Measurements from ENCODE around the gene C2orf42. TPM values are rescaled to one million over a fixed set of nuclear protein-coding genes. Genes with fewer than 3 reads are reported as not detected.

The C2orf42 gene
- total and polyA plus RNA-seq, 2 donors from 2014 or later: 11.8 to 20.0 TPM

DNA sequence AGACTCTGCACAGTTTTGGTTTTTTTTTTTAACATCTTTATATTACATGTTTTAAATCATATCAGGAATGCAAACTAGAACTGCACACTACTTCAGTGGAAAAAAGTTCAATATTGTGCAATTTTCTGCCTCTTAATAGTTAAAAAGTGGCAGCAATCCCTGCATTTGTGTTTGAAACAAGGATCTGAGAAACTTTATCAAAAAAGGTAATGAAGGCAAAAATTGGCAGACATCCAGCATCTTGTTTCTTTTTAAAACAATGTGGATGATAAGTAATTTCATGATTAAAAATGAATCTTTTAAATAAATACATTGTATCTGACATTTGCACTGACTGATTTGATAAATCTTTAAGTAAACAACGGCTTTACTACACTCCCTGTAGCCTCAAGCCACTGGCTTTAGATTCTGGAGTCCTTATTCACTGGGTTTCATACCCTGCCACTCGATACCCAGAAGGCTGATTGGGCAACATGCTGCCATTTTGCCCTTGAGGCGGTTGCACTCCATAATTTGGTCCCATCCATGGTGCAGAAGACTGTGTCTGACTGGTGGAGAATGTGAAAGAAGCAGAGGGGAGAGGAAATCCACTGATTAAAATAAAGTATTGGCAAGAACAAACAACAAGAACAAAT lies 21.6 kb upstream of the C2orf42 start:
- intact Hi-C loops (cut with DNase I): no loop called here
- Histone ChIP-seq H3K4me3 (ENCODE audit: low read length in 3 of 3) (no peak overlapping the region), H3K9ac (ENCODE audit: low read length in 3 of 3) (no peak overlapping the region), H3K36me3 (ENCODE audit: control insufficient read depth in 2 of 3, insufficient read depth in 3 of 3, low read length in 3 of 3) (peaks cover 11 to 13% (median 11%) of the 10 kb centered on the region in 3 donors), H3K27ac (ENCODE audit: low read depth in 2 of 2, low read length in 2 of 2) (no peak overlapping the region), H3K4me1 (ENCODE audit: control insufficient read depth in 2 of 3, insufficient read depth in 2 of 3, low read depth in 1 of 3, low read length in 3 of 3) (no peaks in the 10 kb centered on the region), H3K27me3 (ENCODE audit: control insufficient read depth, insufficient read depth, low read length) (no peaks in the 10 kb centered on the region), H3K9me3 (ENCODE audit: control insufficient read depth in 2 of 3, insufficient read depth in 1 of 3, low read length in 3 of 3) (no peaks in the 10 kb centered on the region)
- no peak for FAIRE-seq
- DNase-seq: no peak
- TF ChIP-seq CTCF (IDR thresholded peaks at IDR 0.05; ENCODE audit: borderline replicate concordance, extremely low read depth, insufficient read depth): no peak

GRCh38 chr2:70211595-70211994 lies 20.8 kb upstream of the C2orf42 start:
- Histone ChIP-seq H3K27me3 (ENCODE audit: control insufficient read depth, insufficient read depth, low read length) (no peaks in the 10 kb centered on the region), H3K4me1 (ENCODE audit: control insufficient read depth in 2 of 3, insufficient read depth in 2 of 3, low read depth in 1 of 3, low read length in 3 of 3) (no peaks in the 10 kb centered on the region), H3K4me3 (ENCODE audit: low read length in 3 of 3) (no peak overlapping the region), H3K36me3 (ENCODE audit: control insufficient read depth in 2 of 3, insufficient read depth in 3 of 3, low read length in 3 of 3) (peaks cover 9 to 13% (median 11%) of the 10 kb centered on the region in 3 donors), H3K27ac (ENCODE audit: low read depth in 2 of 2, low read length in 2 of 2) (no peak overlapping the region), H3K9ac (ENCODE audit: low read length in 3 of 3) (no peak overlapping the region), H3K9me3 (ENCODE audit: control insufficient read depth in 2 of 3, insufficient read depth in 1 of 3, low read length in 3 of 3) (no peaks in the 10 kb centered on the region)
- intact Hi-C loops (cut with DNase I): no loop called here
- TF ChIP-seq CTCF (IDR thresholded peaks at IDR 0.05; ENCODE audit: borderline replicate concordance, extremely low read depth, insufficient read depth): no peak
- FAIRE-seq (no peak), DNase-seq (no peak)

- Histone ChIP-seq H3K9me3 (ENCODE audit: control insufficient read depth in 2 of 3, insufficient read depth in 1 of 3, low read length in 3 of 3) (no peaks in the 10 kb centered on the region), H3K36me3 (ENCODE audit: control insufficient read depth in 2 of 3, insufficient read depth in 3 of 3, low read length in 3 of 3) (peaks cover 0 to 3% (median 0%) of the 10 kb centered on the region in 3 donors), H3K9ac (ENCODE audit: low read length in 3 of 3) (no peak overlapping the region), H3K27me3 (ENCODE audit: control insufficient read depth, insufficient read depth, low read length) (no peaks in the 10 kb centered on the region), H3K4me1 (ENCODE audit: control insufficient read depth in 2 of 3, insufficient read depth in 2 of 3, low read depth in 1 of 3, low read length in 3 of 3) (no peaks in the 10 kb centered on the region), H3K27ac (ENCODE audit: low read depth in 2 of 2, low read length in 2 of 2) (no peak overlapping the region), H3K4me3 (ENCODE audit: low read length in 3 of 3) (no peak overlapping the region)
- DNase-seq (no peak), FAIRE-seq (no peak)
- no peak for TF ChIP-seq CTCF (IDR thresholded peaks at IDR 0.05; ENCODE audit: borderline replicate concordance, extremely low read depth, insufficient read depth)
- intact Hi-C loops (cut with DNase I): no loop called here
Measured at GRCh38 chr2:70204452-70204851, 13.6 kb upstream of the C2orf42 start.

DNA sequence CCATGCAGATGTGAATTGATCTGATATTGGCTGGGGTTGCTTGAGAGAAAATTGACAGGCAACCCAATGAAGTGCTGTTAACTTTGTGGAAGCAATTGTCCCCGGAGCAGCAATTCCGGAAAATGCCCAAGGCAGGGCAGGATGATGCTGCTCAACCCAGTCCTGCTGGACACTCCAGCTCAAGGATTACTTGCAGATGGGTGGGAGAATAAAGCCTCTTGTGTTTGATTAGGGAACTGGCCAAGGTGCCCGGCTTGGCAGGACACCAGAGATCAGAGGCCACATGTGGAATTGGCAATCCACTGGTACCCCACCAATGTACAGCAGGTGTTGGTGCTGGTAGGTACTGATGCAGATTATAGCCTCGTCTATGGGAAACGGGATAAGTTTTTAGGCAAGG lies 12.3 kb upstream of the C2orf42 start:
- no peak for DNase-seq
- no peak overlapping the region for H3K27ac ChIP-seq (ENCODE audit: low read depth in 2 of 2, low read length in 2 of 2)
- H3K27me3 ChIP-seq (ENCODE audit: control insufficient read depth, insufficient read depth, low read length): no peaks in the 10 kb centered on the region
- no peaks in the 10 kb centered on the region for H3K4me1 ChIP-seq (ENCODE audit: control insufficient read depth in 2 of 3, insufficient read depth in 2 of 3, low read depth in 1 of 3, low read length in 3 of 3)
- H3K4me3 ChIP-seq (ENCODE audit: low read length in 3 of 3): no peak overlapping the region
- intact Hi-C loops (cut with DNase I): no loop called here
- no peak for FAIRE-seq
- no peak overlapping the region for H3K9ac ChIP-seq (ENCODE audit: low read length in 3 of 3)
- H3K9me3 ChIP-seq (ENCODE audit: control insufficient read depth in 2 of 3, insufficient read depth in 1 of 3, low read length in 3 of 3): no peaks in the 10 kb centered on the region
- H3K36me3 ChIP-seq (ENCODE audit: control insufficient read depth in 2 of 3, insufficient read depth in 3 of 3, low read length in 3 of 3): peaks cover 0 to 2% (median 0%) of the 10 kb centered on the region in 3 donors
- no peak for TF ChIP-seq CTCF (IDR thresholded peaks at IDR 0.05; ENCODE audit: borderline replicate concordance, extremely low read depth, insufficient read depth)

All from kidney (tissue), 14 donors.